Hepatocyte (in vitro differentiated cells): Measurements from ENCODE around the gene NDFIP2. TPM values are rescaled to one million over a fixed set of nuclear protein-coding genes. Genes with fewer than 3 reads are reported as not detected.

ENCODE experiments used
- DNase-seq: peaks from one replicate; pipeline ENCODE4 v3.0.0-alpha.2; 2016; ENCODE audit warnings: low spot score
- H2AFZ ChIP-seq: fragments of 200-600 bp; sonication (generic); 2 replicates; pipeline ENCODE4 v1.6.0; 2016; ENCODE audit warnings: antibody characterized with exemption, mild to moderate bottlenecking
- H3K27ac ChIP-seq: fragments of 200-600 bp; sonication (generic); 2 replicates; pipeline ENCODE4 v1.5.1; 2016; ENCODE audit warnings: mild to moderate bottlenecking
- H3K27me3 ChIP-seq: fragments of 200-600 bp; sonication (generic); 2 replicates; pipeline ENCODE4 v1.6.1; 2016
- H3K36me3 ChIP-seq: fragments of 200-600 bp; sonication (generic); replicated peaks from 2 replicates; pipeline ENCODE4 v1.5.1; 2016; ENCODE audit warnings: low read depth; ENCODE audit not compliant: insufficient read depth
- H3K4me1 ChIP-seq: fragments of 200-600 bp; sonication (generic); 2 replicates; pipeline ENCODE4 v1.5.1; 2016; ENCODE audit warnings: mild to moderate bottlenecking, moderate library complexity; ENCODE audit not compliant: insufficient read depth
- H3K4me2 ChIP-seq: fragments of 200-600 bp; sonication (generic); 2 replicates; pipeline ENCODE4 v1.6.0; 2016
- H3K4me3 ChIP-seq: fragments of 200-600 bp; sonication (generic); 2 replicates; pipeline ENCODE4 v1.5.1; 2016; ENCODE audit warnings: mild to moderate bottlenecking
- H3K79me2 ChIP-seq: fragments of 200-600 bp; sonication (generic); 2 replicates; pipeline ENCODE4 v1.6.0; 2017; ENCODE audit warnings: mild to moderate bottlenecking
- H3K9me2 ChIP-seq: fragments of 200-600 bp; sonication (generic); replicated peaks from 2 replicates; pipeline ENCODE4 v1.6.0; 2017; ENCODE audit warnings: mild to moderate bottlenecking; ENCODE audit not compliant: insufficient read depth
- H3K9me3 ChIP-seq: fragments of 200-600 bp; sonication (generic); 2 replicates; pipeline ENCODE4 v1.5.1; 2016; ENCODE audit warnings: low read depth, mild to moderate bottlenecking
- H4K20me1 ChIP-seq: fragments of 200-600 bp; sonication (generic); 2 replicates; pipeline ENCODE4 v1.6.0; 2016; ENCODE audit warnings: mild to moderate bottlenecking; ENCODE audit not compliant: insufficient read depth, poor library complexity, severe bottlenecking
- CTCF ChIP-seq: fragments of 200-600 bp; sonication (generic); IDR thresholded peaks from 2 replicates; pipeline ENCODE4 v1.5.1; 2016; ENCODE audit warnings: antibody characterized with exemption, mild to moderate bottlenecking; ENCODE audit not compliant: poor library complexity
- EZH2 ChIP-seq: fragments of 200-600 bp; sonication (generic); IDR thresholded peaks from 2 replicates; pipeline ENCODE4 v1.6.1; 2016; ENCODE audit warnings: antibody characterized with exemption, mild to moderate bottlenecking, borderline replicate concordance
- EZH2phosphoT487 ChIP-seq: fragments of 200-600 bp; sonication (generic); IDR thresholded peaks from one replicate; pipeline ENCODE4 v1.6.1; 2018; ENCODE audit warnings: antibody characterized with exemption, mild to moderate bottlenecking, low read depth, moderate library complexity; ENCODE audit not compliant: unreplicated experiment, severe bottlenecking
- WGBS: methylation state at CpG from one replicate; pipeline ENCODE4 v1.1.6; 2016; ENCODE audit warnings: low lambda C conversion rate; ENCODE audit errors: missing lambda C conversion rate; 5-methylcytosine and 5-hydroxymethylcytosine counted together
- polyA plus RNA-seq: library from polyadenylated mRNA; unstranded; fragments of >200 nt; fragmentation: Nextera tagmentation; extraction: Ambion mirVana; gene quantifications from 2 replicates; pipeline ENCODE4 v1.2.1, GENCODE V29; 2016
- total RNA-seq: library from RNA; depleted of rRNA; stranded (reverse); fragments of >200 nt; gene quantifications from 2 replicates; pipeline ENCODE4 v1.2.3, GENCODE V29; 2014

The NDFIP2 gene
- total and polyA plus RNA-seq, 2 experiments from 2014 or later = 54.4 to 80.2 TPM

- no peaks in the 10 kb centered on the region for H3K79me2 ChIP-seq
- TF ChIP-seq CTCF = no peak
- no peak for TF ChIP-seq EZH2phosphoT487
- TF ChIP-seq EZH2 = no peak
- H3K4me2 ChIP-seq = no peak overlapping the region
- H3K9me3 ChIP-seq = no peaks in the 10 kb centered on the region
- H3K27ac ChIP-seq = no peak overlapping the region
- no peak overlapping the region for H2AFZ ChIP-seq
- H3K36me3 ChIP-seq = no peaks in the 10 kb centered on the region
- no peaks in the 10 kb centered on the region for H3K27me3 ChIP-seq
- no peaks in the 10 kb centered on the region for H4K20me1 ChIP-seq
- DNase-seq = no peak
- WGBS = 90% methylated on average over 3 of the region's 3 CpGs
- no peak overlapping the region for H3K4me3 ChIP-seq
- no peaks in the 10 kb centered on the region for H3K4me1 ChIP-seq
- no peaks in the 10 kb centered on the region for H3K9me2 ChIP-seq
These were observed 12.1 kb upstream of the NDFIP2 start for GRCh38 chr13:79468819-79469218.

GRCh38 chr13:79469608-79470007, 11.3 kb upstream of the NDFIP2 start:
- 79% methylated on average over 3 of the region's 3 CpGs for WGBS
- TF ChIP-seq CTCF (no peak), EZH2 (no peak), EZH2phosphoT487 (no peak)
- H2AFZ ChIP-seq = no peak overlapping the region
- H3K79me2 ChIP-seq = no peaks in the 10 kb centered on the region
- H3K4me1 ChIP-seq = no peaks in the 10 kb centered on the region
- no peaks in the 10 kb centered on the region for H3K9me2 ChIP-seq
- H4K20me1 ChIP-seq = no peaks in the 10 kb centered on the region
- H3K27me3 ChIP-seq = no peaks in the 10 kb centered on the region
- no peak overlapping the region for H3K27ac ChIP-seq
- no peaks in the 10 kb centered on the region for H3K9me3 ChIP-seq
- no peak for DNase-seq
- H3K36me3 ChIP-seq = no peaks in the 10 kb centered on the region
- H3K4me2 ChIP-seq = no peak overlapping the region
- H3K4me3 ChIP-seq = no peak overlapping the region

GRCh38 chr13:79470666-79471065, 10.3 kb upstream of the NDFIP2 start:
- no peaks in the 10 kb centered on the region for H3K27me3 ChIP-seq
- no peak overlapping the region for H2AFZ ChIP-seq
- H3K4me2 ChIP-seq = no peak overlapping the region
- no peaks in the 10 kb centered on the region for H3K9me2 ChIP-seq
- H3K36me3 ChIP-seq = no peaks in the 10 kb centered on the region
- H4K20me1 ChIP-seq = no peaks in the 10 kb centered on the region
- TF ChIP-seq EZH2phosphoT487 = no peak
- no peak for TF ChIP-seq CTCF
- H3K4me1 ChIP-seq = no peaks in the 10 kb centered on the region
- H3K27ac ChIP-seq = no peak overlapping the region
- DNase-seq = no peak
- H3K79me2 ChIP-seq = no peaks in the 10 kb centered on the region
- WGBS = 94% methylated on average over 2 of the region's 2 CpGs
- H3K4me3 ChIP-seq = no peak overlapping the region
- H3K9me3 ChIP-seq = no peaks in the 10 kb centered on the region

- Histone ChIP-seq H3K4me1 (no peaks in the 10 kb centered on the region), H3K36me3 (no peaks in the 10 kb centered on the region), H3K9me2 (no peaks in the 10 kb centered on the region), H3K79me2 (no peaks in the 10 kb centered on the region), H2AFZ (no peak overlapping the region), H3K4me3 (no peak overlapping the region), H3K9me3 (no peaks in the 10 kb centered on the region), H3K27ac (no peak overlapping the region), H4K20me1 (no peaks in the 10 kb centered on the region), H3K4me2 (no peak overlapping the region), H3K27me3 (no peaks in the 10 kb centered on the region)
- TF ChIP-seq EZH2 (no peak), EZH2phosphoT487 (no peak), CTCF (no peak)
- 94% methylated on average over 1 of the region's 1 CpG for WGBS
- DNase-seq = no peak
These were observed 5.4 kb upstream of the NDFIP2 start for GRCh38 chr13:79475569-79475968.
